CD14-positive monocyte (primary cell): Measurements from ENCODE around the gene UBE2QL1. TPM values are rescaled to one million over a fixed set of nuclear protein-coding genes. Genes with fewer than 3 reads are reported as not detected.

Experiments used
- DNase-seq, 3 donors: peaks; one replicate each; pipeline ENCODE4 v3.0.0-alpha.2; 2011 to 2022
- H2AFZ ChIP-seq: 2 replicates; pipeline ENCODE4 v1.6.0; 2012; ENCODE audit warnings: mild to moderate bottlenecking, low read depth, low read length, inconsistent platforms; ENCODE audit not compliant: insufficient read depth, poor library complexity, severe bottlenecking
- H3K27ac ChIP-seq, 2 donors: 1 replicate in 1 of 2; 2 replicates in 1 of 2; pipeline ENCODE4 v1.5.1; 2012 to 2013; ENCODE audit warnings: low read length in 2 of 2, control low read depth in 1 of 2, inconsistent platforms in 1 of 2, low read depth in 1 of 2, mild to moderate bottlenecking in 1 of 2
- H3K27me3 ChIP-seq, 2 donors: one replicate each; pipeline versions ENCODE4 v1.6.0 to v1.6.1; 2011 to 2013; ENCODE audit warnings: low read length in 2 of 2; ENCODE audit not compliant: control insufficient read depth in 2 of 2, insufficient read depth in 2 of 2
- H3K36me3 ChIP-seq, 2 donors: replicated peaks in 1 of 2; 1 replicate in 1 of 2; 2 replicates in 1 of 2; pipeline versions ENCODE4 v1.5.1 to v1.6.1; 2012 to 2013; ENCODE audit warnings: low read length in 2 of 2, control low read depth in 1 of 2, inconsistent platforms in 1 of 2, mild to moderate bottlenecking in 1 of 2; ENCODE audit not compliant: insufficient read depth in 2 of 2, control insufficient read depth in 1 of 2
- H3K4me1 ChIP-seq, 2 donors: 1 replicate in 1 of 2; 2 replicates in 1 of 2; pipeline versions ENCODE4 v1.5.1 to v1.6.1; 2012 to 2013; ENCODE audit warnings: low read length in 2 of 2, control low read depth in 1 of 2, inconsistent platforms in 1 of 2, mild to moderate bottlenecking in 1 of 2, moderate library complexity in 1 of 2; ENCODE audit not compliant: insufficient read depth in 2 of 2, control insufficient read depth in 1 of 2
- H3K4me2 ChIP-seq: replicated peaks from 2 replicates; pipeline ENCODE3; 2012; ENCODE audit warnings: low read length, moderate library complexity, mild to moderate bottlenecking; ENCODE audit not compliant: poor library complexity, severe bottlenecking; ENCODE audit errors: extremely low read depth
- H3K4me3 ChIP-seq, 3 experiments: fragments of 200-600 bp in 1 of 3; sonication (generic) in 1 of 3; replicated peaks in 1 of 3; 1 replicate in 2 of 3; 2 replicates in 1 of 3; pipeline ENCODE4 v1.5.1; 2011 to 2013; ENCODE audit warnings: low read length in 3 of 3, mild to moderate bottlenecking in 3 of 3, control low read depth in 2 of 3, low read depth in 2 of 3, inconsistent platforms in 1 of 3, moderate library complexity in 1 of 3
- H3K79me2 ChIP-seq: 2 replicates; pipeline ENCODE4 v1.6.0; 2012; ENCODE audit warnings: mild to moderate bottlenecking, control low read depth, inconsistent platforms, low read length, moderate library complexity; ENCODE audit not compliant: insufficient read depth
- H3K9ac ChIP-seq: 2 replicates; pipeline ENCODE4 v1.6.0; 2017; ENCODE audit warnings: low read length, mild to moderate bottlenecking; ENCODE audit not compliant: insufficient read depth, poor library complexity, severe bottlenecking
- H3K9me3 ChIP-seq, 2 donors: replicated peaks in 1 of 2; 1 replicate in 1 of 2; 2 replicates in 1 of 2; pipeline versions ENCODE4 v1.5.1 to v1.6.1; 2012 to 2013; ENCODE audit warnings: low read length in 2 of 2, control low read depth in 1 of 2; ENCODE audit not compliant: control insufficient read depth in 1 of 2, insufficient read depth in 1 of 2
- H4K20me1 ChIP-seq: 2 replicates; pipeline ENCODE4 v1.6.0; 2012; ENCODE audit warnings: mild to moderate bottlenecking, low read length, control low read depth, moderate library complexity; ENCODE audit not compliant: insufficient read depth
- H3K27ac Mint-ChIP-seq, 7 donors: one replicate each; pipeline ENCODE4 v1.8.0; 2020; ENCODE audit warnings: mild to moderate bottlenecking in 7 of 7, mixed read lengths in 7 of 7, moderate library complexity in 6 of 7, inconsistent platforms in 2 of 7
- H3K27me3 Mint-ChIP-seq, 3 donors: one replicate each; pipeline ENCODE4 v1.8.0; 2021 to 2022; ENCODE audit warnings: low read depth in 3 of 3, mild to moderate bottlenecking in 3 of 3, mixed read lengths in 3 of 3, moderate library complexity in 3 of 3, inconsistent platforms in 1 of 3
- H3K36me3 Mint-ChIP-seq, 2 donors: one replicate each; pipeline ENCODE4 v1.8.0; 2020; ENCODE audit warnings: mixed read lengths in 2 of 2, inconsistent platforms in 1 of 2, mild to moderate bottlenecking in 1 of 2
- H3K4me1 Mint-ChIP-seq: one replicate; pipeline ENCODE4 v1.8.0; 2020; ENCODE audit warnings: mild to moderate bottlenecking, mixed read lengths
- H3K4me3 Mint-ChIP-seq, 2 donors: one replicate each; pipeline ENCODE4 v1.8.0; 2020; ENCODE audit warnings: mild to moderate bottlenecking in 2 of 2, mixed read lengths in 2 of 2, moderate library complexity in 1 of 2
- H3K9me3 Mint-ChIP-seq, 7 donors: one replicate each; pipeline ENCODE4 v1.8.0; 2020 to 2022; ENCODE audit warnings: mixed read lengths in 7 of 7, mild to moderate bottlenecking in 6 of 7, moderate library complexity in 6 of 7, inconsistent platforms in 2 of 7
- CTCF ChIP-seq: fragments of 200-600 bp; IDR thresholded peaks from one replicate; pipeline ENCODE4 v1.8.0; 2022; ENCODE audit warnings: antibody characterized with exemption, mild to moderate bottlenecking
- WGBS: methylation state at CpG from one replicate; pipeline ENCODE4 v1.1.5; 2013; ENCODE audit warnings: missing lambda C conversion rate; ENCODE audit not compliant: insufficient coverage; 5-methylcytosine and 5-hydroxymethylcytosine counted together
- intact Hi-C, 2 donors: fragments of 100-400 bp; cut with micrococcal nuclease; formaldehyde crosslinking; loops; one replicate each; pipeline versions ENCODE4 v1.15.0 to v1.15.1; 2023
- polyA plus RNA-seq, 3 donors: library from polyadenylated mRNA; depleted of rRNA in 1 of 3; unstranded in 2 of 3; stranded (reverse) in 1 of 3; fragments of 300-500 nt in 2 of 3; fragments of >200 nt in 1 of 3; fragmentation: Illumina TruSeq in 2 of 3; gene quantifications; 1 replicate in 2 of 3; 2 replicates in 1 of 3; pipeline ENCODE4 v1.2.3, GENCODE V29; 2012 to 2021

The UBE2QL1 gene
- polyA plus RNA-seq, 3 donors = not detected

DNA sequence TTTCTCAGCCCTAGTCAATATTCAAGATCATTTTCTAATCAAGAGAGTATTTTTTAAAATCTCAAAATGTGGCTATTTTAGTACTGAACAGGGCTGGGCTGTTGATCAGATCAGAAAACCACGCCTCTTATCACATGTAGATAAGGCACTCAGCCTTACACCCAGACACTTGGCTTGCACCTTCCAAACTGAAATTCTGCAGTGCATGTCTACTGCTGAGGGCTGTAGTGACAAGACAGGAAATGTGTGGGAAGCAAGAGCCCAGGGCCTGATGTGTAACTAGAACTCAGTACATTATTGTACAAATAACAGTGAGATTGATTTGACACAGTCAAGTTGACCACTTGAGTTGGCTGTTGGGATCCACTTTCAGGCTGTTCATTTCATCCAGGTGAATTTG lies 48.6 kb downstream of the UBE2QL1 start:
- Mint-ChIP-seq H3K27me3 (peaks cover 0 to 2% (median 0%) of the 10 kb centered on the region in 3 donors), H3K4me3 (no peak overlapping the region), H3K27ac (no peak overlapping the region), H3K9me3 (peaks cover 0 to 7% (median 4%) of the 10 kb centered on the region in 7 donors), H3K36me3 (no peaks in the 10 kb centered on the region), H3K4me1 (no peaks in the 10 kb centered on the region)
- no peaks in the 10 kb centered on the region for H4K20me1 ChIP-seq
- no peak overlapping the region for H3K9ac ChIP-seq
- no peak overlapping the region for H2AFZ ChIP-seq
- H3K27ac ChIP-seq = no peak overlapping the region
- DNase-seq = no peak
- peaks cover 0 to 9% of the 10 kb centered on the region in 2 donors for H3K9me3 ChIP-seq
- H3K4me2 ChIP-seq = no peak overlapping the region
- no CpG with 5 or more reads among the region's 1 CpG for WGBS
- no peaks in the 10 kb centered on the region for H3K79me2 ChIP-seq
- H3K4me1 ChIP-seq = no peaks in the 10 kb centered on the region
- H3K36me3 ChIP-seq = no peaks in the 10 kb centered on the region
- no peak overlapping the region for H3K4me3 ChIP-seq
- no peak for TF ChIP-seq CTCF
- no peaks in the 10 kb centered on the region for H3K27me3 ChIP-seq
- intact Hi-C loops = no loop called here

- H3K36me3 ChIP-seq = no peaks in the 10 kb centered on the region
- intact Hi-C loops = no loop called here
- no peak overlapping the region for H3K4me3 ChIP-seq
- Mint-ChIP-seq H3K36me3 (no peaks in the 10 kb centered on the region), H3K9me3 (peaks cover 0 to 16% (median 7%) of the 10 kb centered on the region in 7 donors), H3K4me1 (no peaks in the 10 kb centered on the region), H3K4me3 (no peak overlapping the region), H3K27ac (no peak overlapping the region), H3K27me3 (peaks cover 0 to 2% (median 2%) of the 10 kb centered on the region in 3 donors)
- no peak for DNase-seq
- H3K27ac ChIP-seq = no peak overlapping the region
- H3K4me1 ChIP-seq = no peaks in the 10 kb centered on the region
- H3K79me2 ChIP-seq = no peaks in the 10 kb centered on the region
- WGBS = 100% methylated on average over 2 of the region's 4 CpGs
- H3K9me3 ChIP-seq = peaks cover 0 to 20% of the 10 kb centered on the region in 2 donors
- H3K9ac ChIP-seq = no peak overlapping the region
- no peak overlapping the region for H3K4me2 ChIP-seq
- H3K27me3 ChIP-seq = no peaks in the 10 kb centered on the region
- H4K20me1 ChIP-seq = no peaks in the 10 kb centered on the region
- H2AFZ ChIP-seq = no peak overlapping the region
- no peak for TF ChIP-seq CTCF
These were observed 50.3 kb downstream of the UBE2QL1 start for GRCh38 chr5:6498968-6499367.
